Esophagus mucosa (tissue), 1 donor: Measurements from ENCODE around the gene SCAPER. TPM values are rescaled to one million over a fixed set of nuclear protein-coding genes. Genes with fewer than 3 reads are reported as not detected.
A peak's percentile ranks its signal among the peaks of the same experiment; 100 is the strongest.
"Not testable (repeated sequence)": the region's sequence is repeated elsewhere in the genome, so short reads cannot be mapped to it uniquely, and the experiment has no call there.

Experiments used
- ATAC-seq: fragments of 200-7000 bp; cut with Tn5 transposase; one replicate; pipeline ENCODE4 v1.9.1; 2020
- total RNA-seq: library from RNA; stranded (reverse); gene quantifications from one replicate; pipeline ENCODE4 v1.2.4, GENCODE V29; 2023
- donor health status: DM: yes; HTN: yes; CAD: no.

Gene SCAPER
- total RNA-seq, 1 donor from 2014 or later: 19.5 TPM

- ATAC-seq: peak; percentile 97
Observed at GRCh38 chr15:76311100-76311953, 593.8 kb downstream of the SCAPER start, which contains the start of gene ETFA. ETFA (minus strand) TSS chr15:76311469; CDS start chr15:76311388, 81 bp downstream.

- peak; percentile 9 for ATAC-seq
Observed at GRCh38 chr15:76310475-76311099, 594.6 kb downstream of the SCAPER start.

- ATAC-seq: no peak
Observed at GRCh38 chr15:76309601-76310330, 595.4 kb downstream of the SCAPER start.

- ATAC-seq: no peak
Observed at GRCh38 chr15:76303909-76304308, 601.2 kb downstream of the SCAPER start.

GRCh38 chr15:76299786-76300185, 605.4 kb downstream of the SCAPER start:
- ATAC-seq: no peak

GRCh38 chr15:76298986-76299385, 606.2 kb downstream of the SCAPER start:
- ATAC-seq: no peak

GRCh38 chr15:76297951-76298350, 607.2 kb downstream of the SCAPER start:
- ATAC-seq: not testable (repeated sequence)

Other genes starting within 250 kb of the SCAPER start
- 25.0 TPM for gene RCN2, start 26.4 kb upstream of the SCAPER start, total RNA-seq
- gene PSTPIP1, start 89.8 kb upstream of the SCAPER start, total RNA-seq: 1.3 TPM
- 60.8 TPM for gene TSPAN3, start 165.8 kb upstream of the SCAPER start, total RNA-seq